K562 (cell line): ENCODE measurements around the gene ENTPD8. TPM values are rescaled to one million over a fixed set of nuclear protein-coding genes. Genes with fewer than 3 reads are reported as not detected.

Source experiments
- ARHGAP35 ChIP-seq: fragments of 450-650 bp; IDR thresholded peaks from 2 replicates; pipeline ENCODE4 v1.6.1; 2018; ENCODE audit not compliant: partially characterized antibody
- ARID1B ChIP-seq: fragments of 450-650 bp; IDR thresholded peaks from 2 replicates; pipeline ENCODE4 v1.6.1; 2016; ENCODE audit warnings: antibody characterized with exemption, mild to moderate bottlenecking, inconsistent platforms
- BHLHE40 ChIP-seq: IDR thresholded peaks from 2 replicates; pipeline ENCODE4 v1.6.1; 2011; ENCODE audit warnings: low read length, improper control_type of control experiment
- BRCA1 ChIP-seq, 2 experiments: fragments of 450-650 bp in 1 of 2; sonication (generic) in 1 of 2; formaldehyde crosslinking in 1 of 2; IDR thresholded peaks; 2 replicates each; pipeline versions ENCODE4 v1.5.0 to v1.6.1; 2017 to 2020; ENCODE audit warnings: mild to moderate bottlenecking in 1 of 2, missing genetic modification reagents in 1 of 2
- CBFA2T2 ChIP-seq: fragments of 450-650 bp; conservative IDR thresholded peaks from 2 replicates; pipeline ENCODE4 v1.6.1; 2017; ENCODE audit warnings: mild to moderate bottlenecking
- CSDE1 ChIP-seq, 2 experiments: fragments of 450-650 bp; IDR thresholded peaks; 2 replicates each; pipeline ENCODE4 v1.6.1; 2016; ENCODE audit warnings: mild to moderate bottlenecking in 1 of 2
- HOMEZ ChIP-seq: fragments of 250-450 bp; sonication (Bioruptor Pico); IDR thresholded peaks from 2 replicates; pipeline ENCODE4 v1.4.0; 2020; ENCODE audit warnings: mild to moderate bottlenecking, moderate library complexity
- JUND ChIP-seq, 2 experiments: IDR thresholded peaks; 2 replicates in 1 of 2; 3 replicates in 1 of 2; pipeline ENCODE4 v1.6.1; 2011; ENCODE audit warnings: borderline replicate concordance in 2 of 2, low read depth in 2 of 2, low read length in 2 of 2, improper control_type of control experiment in 1 of 2, missing biosample characterization in 1 of 2, missing genetic modification characterization in 1 of 2, missing genetic modification reagents in 1 of 2
- NFE2 ChIP-seq: IDR thresholded peaks from 2 replicates; pipeline ENCODE4 v1.6.1; 2014; ENCODE audit warnings: antibody characterized with exemption, low read depth
- RBM15 ChIP-seq: fragments of 200-400 bp; formaldehyde crosslinking; IDR thresholded peaks from 2 replicates; pipeline ENCODE4 v1.6.1; 2018; ENCODE audit warnings: mild to moderate bottlenecking, low read length, moderate library complexity; ENCODE audit not compliant: insufficient read depth
- RBM17 ChIP-seq: fragments of 200-400 bp; formaldehyde crosslinking; IDR thresholded peaks from 2 replicates; pipeline ENCODE4 v1.6.1; 2017; ENCODE audit warnings: low read depth, mild to moderate bottlenecking, low read length, borderline replicate concordance
- SP1 ChIP-seq: sonication (generic); formaldehyde crosslinking; IDR thresholded peaks from 2 replicates; pipeline ENCODE4 v1.8.1; 2022; ENCODE audit warnings: mild to moderate bottlenecking, missing genetic modification reagents
- TAF7 ChIP-seq: fragments of 450-650 bp; IDR thresholded peaks from 2 replicates; pipeline ENCODE4 v1.6.1; 2016; ENCODE audit warnings: missing genetic modification characterization, missing compliant biosample characterization
- TSHZ1 ChIP-seq: fragments of 250-450 bp; sonication (Bioruptor Pico); IDR thresholded peaks from 2 replicates; pipeline ENCODE4 v1.4.0; 2020; ENCODE audit warnings: mild to moderate bottlenecking, moderate library complexity
- ZBTB9 ChIP-seq: fragments of 450-650 bp; formaldehyde crosslinking; IDR thresholded peaks from 2 replicates; pipeline ENCODE4 v1.4.0; 2020; ENCODE audit warnings: mild to moderate bottlenecking, moderate library complexity
- ZNF277 ChIP-seq: fragments of 250-450 bp; sonication (Bioruptor Pico); IDR thresholded peaks from 2 replicates; pipeline ENCODE4 v1.8.0; 2022; ENCODE audit warnings: inconsistent platforms, mild to moderate bottlenecking, moderate library complexity, borderline replicate concordance
- polyA plus RNA-seq, 8 experiments: library from polyadenylated mRNA; depleted of rRNA in 4 of 8; stranded (reverse) in 5 of 8; unstranded in 3 of 8; fragments of >200 nt; fragmentation: Nextera tagmentation in 2 of 8; fragmentation: Illumina TruSeq in 1 of 8; extraction: Ambion mirVana in 2 of 8; extraction: Trizol in 1 of 8; gene quantifications; 2 replicates each; pipeline versions ENCODE4 v1.2.1 to v1.2.3, GENCODE V29; 2011 to 2014; ENCODE audit warnings: inconsistent platforms in 1 of 8, missing spikeins in 1 of 8
- total RNA-seq, 7 experiments: library from RNA; depleted of rRNA in 6 of 7; stranded (reverse); fragments of >200 nt in 6 of 7; fragmentation: Illumina TruSeq in 2 of 7; extraction: Trizol in 2 of 7; gene quantifications; 2 replicates each; pipeline versions ENCODE4 v1.2.1 to v1.2.3, GENCODE V29; 2011 to 2021; ENCODE audit warnings: low replicate concordance in 1 of 7
- TF ChIP-seq, protein P1 (sequence below), 2 experiments: fragments of 450-650 bp in 1 of 2; sonication (generic) in 1 of 2; formaldehyde crosslinking; conservative IDR thresholded peaks; 2 replicates each; pipeline versions ENCODE4 v1.4.0 to v1.8.1; 2020 to 2022; ENCODE audit warnings: mild to moderate bottlenecking in 1 of 2, missing genetic modification reagents in 1 of 2

The ENTPD8 gene
- total and polyA plus RNA-seq, 9 of the 15 experiments (the other 6 are each of a cell fraction or from before 2014, with no cell fraction given): 0.06 to 0.27 (median 0.19) TPM; not detected in 5

DNA sequence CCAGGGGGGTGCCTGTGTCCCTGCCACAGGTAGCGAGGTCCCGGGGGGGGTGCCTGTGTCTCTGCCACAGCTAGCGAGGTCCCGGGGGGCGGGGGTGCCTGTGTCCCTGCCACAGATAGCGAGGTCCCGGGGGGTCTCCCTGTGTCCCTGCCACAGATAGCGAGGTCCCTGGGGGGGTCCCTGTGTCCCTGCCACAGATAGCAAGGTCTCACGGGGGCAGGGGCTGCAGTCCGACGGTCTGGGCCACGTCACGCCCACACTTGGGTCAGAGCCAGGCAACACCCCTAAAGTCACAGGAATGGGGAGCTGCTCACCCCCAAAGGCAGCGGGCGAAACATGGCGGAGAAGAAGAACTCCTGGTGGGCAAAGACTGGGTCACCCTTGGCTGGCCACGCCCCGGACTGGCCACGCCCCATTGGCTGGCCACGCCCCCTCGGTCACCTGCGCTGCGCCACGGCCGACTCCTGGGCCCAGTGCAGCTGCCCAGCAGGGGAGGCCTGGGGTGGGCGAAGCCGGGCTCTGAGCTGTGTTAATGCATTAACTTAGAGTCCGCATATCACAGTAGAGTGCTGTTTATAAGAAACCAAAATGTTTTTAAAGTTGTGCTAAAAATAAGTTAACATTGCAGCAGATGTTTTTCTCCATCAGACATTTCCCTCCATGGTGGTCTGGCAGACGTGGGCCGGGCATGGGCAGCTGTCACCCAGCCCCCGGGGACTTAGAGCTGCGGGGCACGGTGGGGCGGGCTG lies 11.0 kb downstream of the ENTPD8 start (continued):
- no peak for TF ChIP-seq ZNF277 (CRISPR knock-in tag)
- TF ChIP-seq ARHGAP35: no peak
- TF ChIP-seq ZBTB9 (CRISPR knock-in tag): peak; percentile 33; the same call in 1 of the 2 replicates
- TF ChIP-seq RBM17: no peak
- TF ChIP-seq TAF7: no peak
- TF ChIP-seq BHLHE40: peak; percentile 54
- TF ChIP-seq, protein P1, sequence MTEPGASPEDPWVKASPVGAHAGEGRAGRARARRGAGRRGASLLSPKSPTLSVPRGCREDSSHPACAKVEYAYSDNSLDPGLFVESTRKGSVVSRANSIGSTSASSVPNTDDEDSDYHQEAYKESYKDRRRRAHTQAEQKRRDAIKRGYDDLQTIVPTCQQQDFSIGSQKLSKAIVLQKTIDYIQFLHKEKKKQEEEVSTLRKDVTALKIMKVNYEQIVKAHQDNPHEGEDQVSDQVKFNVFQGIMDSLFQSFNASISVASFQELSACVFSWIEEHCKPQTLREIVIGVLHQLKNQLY (CRISPR knock-in tag; conservative IDR thresholded peaks at IDR 0.05): no peak
- TF ChIP-seq BRCA1 (IDR thresholded peaks at IDR 0.05): no peak
- TF ChIP-seq BRCA1 (CRISPR knock-in tag; IDR thresholded peaks at IDR 0.05): no peak
- no peak for TF ChIP-seq RBM15
- no peak for TF ChIP-seq NFE2
- no peak for TF ChIP-seq HOMEZ
- peak; percentile 78 for TF ChIP-seq SP1
- no peak for TF ChIP-seq CBFA2T2
- TF ChIP-seq CSDE1 (IDR thresholded peaks at IDR 0.05): no peak
- no peak for TF ChIP-seq JUND (IDR thresholded peaks at IDR 0.05; ENCODE audit: borderline replicate concordance, low read depth, low read length)
- no peak for TF ChIP-seq JUND (tag; IDR thresholded peaks at IDR 0.05; ENCODE audit: borderline replicate concordance, low read depth, low read length)
- no peak for TF ChIP-seq ARID1B
- no peak for TF ChIP-seq TSHZ1 (CRISPR knock-in tag)
